ENCODE data around the gene KRTAP5-8.

GRCh38 chr11:71507102-71507501 lies 30.7 kb upstream of the KRTAP5-8 start:
- TF ChIP-seq CTCF (IDR thresholded peaks at IDR 0.05) (no peak), REST (IDR thresholded peaks at IDR 0.05; ENCODE audit: insufficient read depth in 1 of 2, low read depth in 2 of 2, low read length in 1 of 2) (no peak), POLR2AphosphoS5 (IDR thresholded peaks at IDR 0.05; ENCODE audit: low read depth, low read length) (no peak)
